ENCODE results near the gene CSNK1G3.

The CSNK1G3 gene

GRCh38 chr5:123665822-123666371, 153.9 kb downstream of the CSNK1G3 start:
- DNase-seq (ENCODE audit: insufficient read length): no peak
- TF ChIP-seq POLR2AphosphoS5 (IDR thresholded peaks at IDR 0.05; ENCODE audit: low read depth, low read length) (no peak), POLR2A (IDR thresholded peaks at IDR 0.05; ENCODE audit: low read depth, low read length) (no peak), TAF1 (IDR thresholded peaks at IDR 0.05; ENCODE audit: borderline replicate concordance, low read depth, low read length) (no peak)
- no peak for FAIRE-seq
